GM19099 (cell line): Measurements from ENCODE around the gene WDR45.
A peak's percentile ranks its signal among the peaks of the same experiment; 100 is the strongest.

Source experiments
- POLR2A ChIP-seq: IDR thresholded peaks from 3 replicates; pipeline ENCODE4 v1.6.1; 2011; ENCODE audit warnings: low read depth; ENCODE audit not compliant: insufficient read length; ENCODE audit errors: extremely low read depth

WDR45 gene

DNA sequence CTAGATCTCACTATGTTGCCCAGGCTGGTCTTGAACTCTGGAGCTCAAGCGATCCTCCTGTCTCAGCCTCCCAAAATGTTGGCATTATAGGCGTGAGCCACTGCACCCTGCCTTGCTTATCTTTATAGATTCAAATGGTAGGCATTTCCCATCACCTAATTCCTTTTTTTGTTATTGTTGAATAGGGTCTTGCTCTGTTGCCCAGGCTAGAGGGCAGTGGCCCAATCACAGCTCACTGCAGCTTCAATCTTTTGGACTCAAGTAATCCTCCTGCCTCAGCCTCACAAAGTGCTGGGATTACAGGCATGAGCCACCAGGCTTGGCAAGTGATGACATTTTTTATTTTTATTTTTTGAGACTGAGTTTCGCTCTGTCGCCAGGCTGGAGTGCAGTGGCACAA, 16.7 kb upstream of the WDR45 start:
- no peak for TF ChIP-seq POLR2A

DNA sequence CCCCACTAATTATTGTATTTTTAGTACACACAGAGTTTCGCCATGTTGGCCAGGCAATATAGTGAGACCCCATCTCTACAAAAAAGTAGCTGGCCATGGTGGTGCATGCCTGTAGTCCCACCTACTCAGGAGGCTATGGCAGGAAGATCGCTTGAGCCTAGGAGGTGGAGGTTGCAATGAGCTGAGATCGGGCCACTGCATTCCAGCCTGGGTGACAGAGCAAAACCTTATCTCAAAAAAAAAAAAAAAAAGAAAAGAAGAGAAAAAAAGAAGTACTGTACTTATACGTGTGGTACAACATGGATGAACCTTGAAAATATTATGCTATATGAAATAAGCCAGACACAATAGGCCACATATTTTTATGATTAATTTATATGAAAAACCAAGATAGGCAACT, 9.9 kb upstream of the WDR45 start:
- TF ChIP-seq POLR2A: no peak

DNA sequence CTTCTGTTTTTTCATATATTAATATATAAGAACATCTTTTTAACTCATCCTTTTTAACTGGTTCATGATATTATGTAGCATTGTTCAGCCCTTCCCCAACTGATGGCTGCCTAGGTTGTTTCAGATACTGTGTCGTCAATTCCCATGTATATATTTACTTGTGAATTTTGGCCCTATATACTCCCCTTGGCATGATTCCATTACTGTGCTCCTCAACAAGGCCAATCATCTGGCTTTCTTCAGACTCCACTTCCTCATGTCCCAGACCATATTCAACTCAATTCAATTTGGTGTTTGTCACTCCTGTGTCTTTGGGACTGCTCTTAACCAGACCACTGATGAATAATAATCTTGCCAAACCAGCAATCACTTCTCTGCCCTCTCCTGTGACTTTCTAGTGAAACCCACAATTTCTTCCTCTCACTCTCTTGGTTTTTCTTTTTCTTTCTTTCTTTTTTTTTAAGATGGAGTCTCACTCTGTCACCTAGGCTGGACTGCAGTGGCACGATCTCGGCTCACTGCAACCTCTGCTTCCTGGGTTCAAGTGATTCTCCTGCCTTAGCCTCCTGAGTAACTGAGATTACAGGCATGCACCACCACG, 2.7 kb upstream of the WDR45 start:
- TF ChIP-seq POLR2A: no peak

DNA sequence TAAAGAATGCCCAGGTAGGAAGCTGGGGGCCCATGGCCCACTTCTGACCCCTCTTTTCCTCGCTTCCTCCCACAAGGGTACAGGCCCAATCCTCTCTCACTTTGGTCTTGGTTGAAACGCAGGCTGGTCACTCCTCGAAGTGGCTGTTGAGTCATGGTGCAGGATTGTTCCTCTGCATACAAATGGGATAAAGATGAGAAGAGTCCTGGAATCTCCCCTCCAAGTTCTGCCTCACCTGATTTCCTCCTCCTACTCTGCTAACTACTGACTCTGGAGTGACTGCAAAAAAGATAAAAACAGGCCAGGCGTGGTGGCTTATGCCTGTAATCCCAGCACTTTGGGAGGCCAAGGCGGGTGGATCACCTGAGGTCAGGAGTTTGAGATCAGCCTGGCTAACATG, 1.7 kb downstream of the WDR45 start:
- no peak for TF ChIP-seq POLR2A

DNA sequence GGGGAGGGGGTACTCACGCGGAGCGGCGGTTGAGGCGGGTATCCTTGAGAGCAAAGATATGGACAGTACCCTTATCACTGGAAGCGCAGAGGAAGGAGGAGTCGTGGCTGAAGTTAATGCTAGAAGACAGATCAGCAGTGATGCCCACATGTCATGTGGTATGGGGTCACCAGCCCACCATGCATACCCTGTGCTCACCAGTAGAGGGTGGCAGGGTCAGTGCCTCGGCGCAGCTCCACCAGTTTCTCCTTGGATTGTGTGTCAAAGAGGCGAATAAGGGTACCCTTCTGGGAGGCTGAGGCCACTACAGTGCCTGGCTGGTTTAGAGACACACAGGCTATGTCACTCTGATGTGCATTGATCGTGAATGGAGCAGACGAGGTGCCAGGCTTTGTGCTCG, 4.3 kb downstream of the WDR45 start:
- no peak for TF ChIP-seq POLR2A

DNA sequence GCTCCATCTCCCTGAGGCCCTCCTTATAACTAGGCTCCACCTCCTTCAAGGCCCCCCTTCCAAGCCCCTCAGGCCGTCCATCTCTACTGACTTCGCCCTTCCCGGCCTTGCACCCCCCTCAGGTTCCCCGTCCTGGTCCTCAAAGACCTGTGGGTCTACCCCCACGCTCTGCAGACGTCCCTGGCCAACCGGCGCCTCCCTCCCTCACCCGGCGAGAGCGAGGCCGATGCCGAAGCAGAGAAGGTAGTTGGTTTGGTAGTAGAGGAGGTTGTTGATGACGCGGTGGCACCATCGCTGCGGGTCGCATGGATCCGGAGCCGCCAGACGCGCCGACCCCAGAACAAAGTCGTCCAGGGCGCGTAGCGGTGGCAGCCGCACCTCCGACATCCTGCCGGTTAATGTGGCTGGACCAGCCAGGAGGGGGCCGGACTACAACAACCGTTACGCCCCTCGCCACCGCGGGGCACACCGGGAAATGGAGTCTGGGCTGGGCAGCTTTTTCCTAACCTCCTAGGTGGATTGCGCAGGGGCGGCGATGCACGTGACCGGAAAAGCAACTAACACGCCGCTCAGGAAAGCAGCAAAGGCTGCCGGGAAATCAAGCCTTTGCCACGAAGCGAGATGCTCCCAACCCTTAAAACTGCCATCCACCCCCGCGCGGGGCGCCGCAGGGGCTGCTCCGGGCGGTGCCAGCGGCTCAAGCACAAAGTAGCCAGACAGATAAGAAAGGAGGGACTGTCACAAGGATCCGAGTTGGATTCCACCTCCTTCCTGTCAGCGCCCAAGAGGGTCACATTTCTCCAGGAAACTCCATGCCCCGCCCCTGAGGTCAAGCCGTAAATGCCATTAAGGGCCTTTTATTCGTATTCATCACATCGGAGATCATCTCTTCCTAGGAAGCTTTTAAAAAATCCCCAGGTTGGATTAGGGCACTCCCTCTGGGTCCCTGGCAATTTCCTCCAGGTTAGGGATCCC, 5.8 kb downstream of the WDR45 start, which contains the start of gene PRAF2:
Gene PRAF2, minus strand, starts transcription at position 402 of the 975 bp plus-strand sequence. Its CDS starts 15 bp downstream, at position 387.
- TF ChIP-seq POLR2A: peak; percentile 57

DNA sequence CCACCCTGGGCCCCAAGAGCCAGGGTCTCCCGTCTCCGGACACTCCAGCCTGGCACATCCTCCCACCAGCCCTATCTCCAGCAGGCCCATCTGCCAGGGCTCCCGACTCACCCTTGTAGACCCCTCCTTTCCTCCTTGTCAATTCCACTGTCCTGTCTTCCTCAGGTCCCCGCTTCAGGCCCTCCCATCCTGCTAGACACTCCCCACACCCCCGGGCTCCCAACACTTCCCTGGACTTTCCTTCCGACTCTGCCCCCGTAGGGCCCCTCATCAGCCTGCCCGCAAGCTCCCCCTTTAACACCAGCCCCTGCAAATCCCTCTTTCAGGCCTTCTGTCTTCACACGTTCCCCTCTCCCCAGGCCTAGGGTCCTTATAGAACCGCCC, 7.0 kb downstream of the WDR45 start:
- no peak for TF ChIP-seq POLR2A

DNA sequence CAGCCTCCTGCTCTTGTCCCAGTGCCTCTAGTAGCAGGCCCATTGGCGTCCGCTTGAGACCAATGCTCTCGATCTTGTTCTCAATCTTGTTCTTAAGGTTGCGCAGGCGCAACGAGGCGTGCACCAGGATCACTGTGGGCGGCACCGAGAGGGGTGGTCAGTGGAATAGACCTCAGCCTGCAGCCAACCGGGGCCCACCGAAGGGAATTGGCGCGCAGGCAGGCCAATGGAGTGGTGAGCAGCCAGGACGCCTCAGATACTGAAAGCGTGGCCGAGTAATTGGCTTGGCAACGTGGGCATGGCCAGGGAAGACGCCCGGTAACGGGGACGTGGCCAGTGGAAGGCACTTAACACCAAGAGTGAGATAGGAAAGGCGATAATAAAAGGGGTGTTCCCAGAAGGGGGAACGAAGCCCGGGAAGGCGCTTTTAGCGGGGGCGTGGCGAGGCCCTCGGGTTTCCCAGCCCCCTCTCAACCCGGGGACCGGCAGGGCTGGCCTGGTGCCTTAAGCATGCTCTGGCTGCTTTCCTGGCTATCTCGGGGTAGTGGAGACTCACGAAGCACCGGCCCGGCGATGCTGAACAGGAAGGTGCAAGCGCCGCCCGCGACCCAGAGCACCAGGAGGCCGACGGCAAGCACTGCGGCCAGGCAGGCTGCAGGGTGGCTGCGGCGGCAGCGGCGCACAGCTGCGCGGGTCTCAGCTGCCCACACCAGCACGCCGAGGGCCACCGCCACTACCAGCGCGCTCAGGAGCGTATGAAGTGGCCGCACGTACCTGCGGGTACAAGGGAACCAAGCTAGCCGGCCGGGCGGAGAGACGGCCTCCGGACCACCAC, 7.6 kb downstream of the WDR45 start:
- no peak for TF ChIP-seq POLR2A

GRCh38 chrX:49070988-49071387, 8.7 kb downstream of the WDR45 start:
- TF ChIP-seq POLR2A: no peak

DNA sequence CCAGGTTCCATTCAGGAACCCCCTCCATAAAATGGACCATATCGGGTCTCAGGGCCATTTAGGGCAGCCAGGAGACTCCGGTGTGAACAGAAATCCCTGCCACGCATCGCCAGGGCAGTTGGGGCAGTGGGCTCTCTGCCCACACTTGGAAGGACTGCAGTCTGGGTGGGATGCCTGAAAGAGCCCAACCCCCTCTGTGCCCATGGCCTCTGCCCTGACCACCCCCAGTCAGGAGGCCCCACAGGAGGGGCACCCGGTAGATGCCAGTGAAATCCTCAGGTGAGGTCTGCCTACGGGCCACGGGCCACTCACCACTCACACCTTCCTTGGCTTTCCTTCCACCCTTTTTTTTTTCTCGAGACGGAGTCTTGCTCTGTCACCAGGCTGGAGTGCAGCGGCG, 10.6 kb downstream of the WDR45 start:
- no peak for TF ChIP-seq POLR2A

DNA sequence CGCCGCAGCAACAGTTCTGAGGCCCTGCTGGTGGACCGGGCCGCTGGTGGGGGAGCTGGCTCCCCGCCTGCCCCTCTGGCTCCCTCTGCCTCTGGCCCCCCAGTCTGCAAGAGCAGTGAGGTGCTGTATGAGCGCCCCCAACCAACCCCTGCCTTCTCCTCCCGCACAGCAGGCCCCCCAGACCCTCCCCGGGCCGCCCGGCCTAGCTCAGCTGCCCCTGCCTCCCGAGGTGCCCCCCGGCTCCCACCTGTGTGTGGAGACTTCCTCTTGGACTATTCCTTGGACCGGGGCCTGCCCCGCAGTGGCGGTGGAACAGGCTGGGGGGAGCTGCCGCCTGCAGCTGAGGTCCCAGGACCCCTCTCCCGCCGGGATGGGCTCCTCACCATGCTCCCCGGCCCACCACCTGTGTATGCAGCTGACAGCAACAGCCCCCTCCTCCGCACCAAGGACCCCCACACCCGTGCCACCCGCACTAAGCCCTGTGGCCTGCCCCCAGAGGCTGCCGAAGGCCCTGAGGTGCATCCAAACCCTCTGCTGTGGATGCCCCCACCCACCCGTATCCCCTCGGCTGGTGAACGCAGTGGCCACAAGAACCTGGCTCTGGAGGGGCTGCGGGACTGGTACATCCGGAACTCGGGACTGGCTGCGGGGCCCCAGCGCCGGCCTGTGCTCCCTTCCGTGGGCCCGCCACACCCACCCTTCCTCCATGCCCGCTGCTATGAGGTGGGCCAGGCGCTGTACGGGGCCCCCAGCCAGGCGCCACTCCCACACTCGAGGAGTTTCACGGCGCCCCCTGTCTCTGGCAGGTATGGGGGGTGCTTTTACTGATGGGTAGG, 12.2 kb downstream of the WDR45 start:
- TF ChIP-seq POLR2A: no peak

GRCh38 chrX:49066690-49067089, 13.0 kb downstream of the WDR45 start:
- TF ChIP-seq POLR2A: no peak

DNA sequence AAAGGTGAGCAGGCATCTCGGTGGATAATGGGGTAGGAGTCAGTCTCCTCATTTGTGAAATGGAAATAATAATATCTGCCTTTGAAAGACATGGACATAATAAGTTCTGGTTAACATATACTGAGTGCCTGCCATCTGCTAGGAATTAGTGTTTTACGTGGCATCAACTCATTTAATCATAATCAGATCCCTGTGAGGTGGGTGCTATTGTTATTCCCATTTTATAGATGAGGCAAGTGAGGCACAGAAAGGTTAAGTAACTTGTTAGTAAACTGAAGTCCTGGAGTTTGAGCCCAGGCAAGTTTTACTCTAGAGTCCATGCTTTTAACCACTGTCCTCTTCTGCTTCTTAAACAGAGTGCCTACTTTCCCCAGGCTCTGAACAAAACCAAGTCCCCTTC, 13.4 kb downstream of the WDR45 start:
- no peak for TF ChIP-seq POLR2A

- TF ChIP-seq POLR2A: no peak
Observed at GRCh38 chrX:49064735-49065134, 15.0 kb downstream of the WDR45 start.

GRCh38 chrX:49064303-49064702, 15.4 kb downstream of the WDR45 start:
- no peak for TF ChIP-seq POLR2A

- no peak for TF ChIP-seq POLR2A
Observed at GRCh38 chrX:49063715-49064114, 16.0 kb downstream of the WDR45 start.
